Lung (tissue), 12 donors: ENCODE data around the gene NOS1AP. TPM values are rescaled to one million over a fixed set of nuclear protein-coding genes. Genes with fewer than 3 reads are reported as not detected.

Source experiments
- ATAC-seq: fragments of 200-7000 bp; cut with Tn5 transposase; one replicate; pipeline ENCODE4 v1.9.1; 2020; ENCODE audit warnings: moderate number of reproducible peaks; ENCODE audit not compliant: insufficient read depth, low FRiP score
- DNase-seq, 3 donors: peaks; one replicate each; pipeline ENCODE4 v3.0.0-alpha.2; 2013 to 2017
- H3K27ac ChIP-seq, 2 donors: one replicate each; pipeline ENCODE4 v1.5.1; 2013; ENCODE audit warnings: mild to moderate bottlenecking in 2 of 2, moderate library complexity in 2 of 2, control low read depth in 1 of 2, inconsistent platforms in 1 of 2, low read depth in 1 of 2, low read length in 1 of 2
- H3K27me3 ChIP-seq, 3 donors: one replicate each; pipeline ENCODE4 v1.5.1; 2013; ENCODE audit warnings: low read length in 2 of 3; ENCODE audit not compliant: control insufficient read depth in 3 of 3, insufficient read depth in 3 of 3
- H3K36me3 ChIP-seq, 4 donors: one replicate each; pipeline ENCODE4 v1.5.1; 2013; ENCODE audit warnings: low read length in 4 of 4, mild to moderate bottlenecking in 1 of 4, moderate library complexity in 1 of 4; ENCODE audit not compliant: control insufficient read depth in 4 of 4, insufficient read depth in 4 of 4
- H3K4me1 ChIP-seq, 5 donors: one replicate each; pipeline ENCODE4 v1.5.1; 2013; ENCODE audit warnings: low read length in 5 of 5, mild to moderate bottlenecking in 2 of 5, moderate library complexity in 1 of 5; ENCODE audit not compliant: control insufficient read depth in 5 of 5, insufficient read depth in 5 of 5
- H3K4me3 ChIP-seq: one replicate; pipeline ENCODE4 v1.5.1; 2013; ENCODE audit warnings: mild to moderate bottlenecking, control low read depth, moderate library complexity
- H3K9ac ChIP-seq, 2 donors: one replicate each; pipeline ENCODE4 v1.5.1; 2013; ENCODE audit warnings: low read length in 2 of 2, control low read depth in 1 of 2; ENCODE audit not compliant: insufficient read depth in 1 of 2
- H3K9me3 ChIP-seq, 4 donors: one replicate each; pipeline ENCODE4 v1.5.1; 2013; ENCODE audit warnings: low read length in 3 of 4, mild to moderate bottlenecking in 1 of 4, moderate library complexity in 1 of 4; ENCODE audit not compliant: control insufficient read depth in 4 of 4, insufficient read depth in 3 of 4
- WGBS, 2 donors: extraction: QIAGEN DNeasy Blood & Tissue Kit; methylation state at CpG; one replicate each; pipeline ENCODE4 v1.1.7; 2013; 5-methylcytosine and 5-hydroxymethylcytosine counted together
- polyA plus RNA-seq, 2 donors: library from polyadenylated mRNA; stranded (reverse); fragments of 200-250 nt; gene quantifications; one replicate each; pipeline ENCODE4 v1.2.1, GENCODE V29; 2013
- total RNA-seq, 2 donors: library from RNA; depleted of rRNA in 1 of 2; stranded (reverse); fragments of >200 nt in 1 of 2; gene quantifications; one replicate each; pipeline ENCODE4 v1.2.1, GENCODE V29; 2014 to 2021
- TF ChIP-seq, protein P1 (sequence below): IDR thresholded peaks from 2 replicates; pipeline ENCODE4 v1.5.1; 2012; ENCODE audit warnings: mild to moderate bottlenecking; ENCODE audit errors: control extremely low read depth, extremely low read depth
- donor health status: control.
- donor health status: control.
- donor health status: Bipolar disorder and iron deficiency.
- donor health status: healthy.
- donor health status: DM: yes; HTN: yes; CAD: no.

Gene NOS1AP
- total and polyA plus RNA-seq, 4 donors: 0.57 to 5.0 (median 1.2) TPM

GRCh38 chr1:162253790-162254189 lies 184.3 kb downstream of the NOS1AP start:
- H3K27me3 ChIP-seq: no peaks in the 10 kb centered on the region
- ATAC-seq (no peak), DNase-seq (no peak)
- H3K9me3 ChIP-seq: no peaks in the 10 kb centered on the region
- H3K27ac ChIP-seq: no peak overlapping the region
- no peak overlapping the region for H3K9ac ChIP-seq
- TF ChIP-seq, protein P1, sequence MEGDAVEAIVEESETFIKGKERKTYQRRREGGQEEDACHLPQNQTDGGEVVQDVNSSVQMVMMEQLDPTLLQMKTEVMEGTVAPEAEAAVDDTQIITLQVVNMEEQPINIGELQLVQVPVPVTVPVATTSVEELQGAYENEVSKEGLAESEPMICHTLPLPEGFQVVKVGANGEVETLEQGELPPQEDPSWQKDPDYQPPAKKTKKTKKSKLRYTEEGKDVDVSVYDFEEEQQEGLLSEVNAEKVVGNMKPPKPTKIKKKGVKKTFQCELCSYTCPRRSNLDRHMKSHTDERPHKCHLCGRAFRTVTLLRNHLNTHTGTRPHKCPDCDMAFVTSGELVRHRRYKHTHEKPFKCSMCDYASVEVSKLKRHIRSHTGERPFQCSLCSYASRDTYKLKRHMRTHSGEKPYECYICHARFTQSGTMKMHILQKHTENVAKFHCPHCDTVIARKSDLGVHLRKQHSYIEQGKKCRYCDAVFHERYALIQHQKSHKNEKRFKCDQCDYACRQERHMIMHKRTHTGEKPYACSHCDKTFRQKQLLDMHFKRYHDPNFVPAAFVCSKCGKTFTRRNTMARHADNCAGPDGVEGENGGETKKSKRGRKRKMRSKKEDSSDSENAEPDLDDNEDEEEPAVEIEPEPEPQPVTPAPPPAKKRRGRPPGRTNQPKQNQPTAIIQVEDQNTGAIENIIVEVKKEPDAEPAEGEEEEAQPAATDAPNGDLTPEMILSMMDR: no peak
- no peak overlapping the region for H3K4me3 ChIP-seq
- 91% methylated on average over 3 of the region's 3 CpGs for WGBS, 2 donors
- H3K36me3 ChIP-seq: no peaks in the 10 kb centered on the region
- H3K4me1 ChIP-seq: peaks cover 0 to 15% (median 2%) of the 10 kb centered on the region in 5 donors

GRCh38 chr1:162256287-162256686 lies 186.8 kb downstream of the NOS1AP start:
- Histone ChIP-seq H3K27ac (no peak overlapping the region), H3K4me3 (no peak overlapping the region), H3K36me3 (no peaks in the 10 kb centered on the region), H3K9me3 (no peaks in the 10 kb centered on the region), H3K27me3 (no peaks in the 10 kb centered on the region), H3K4me1 (peaks cover 0 to 18% (median 2%) of the 10 kb centered on the region in 5 donors), H3K9ac (no peak overlapping the region)
- DNase-seq: peak in 2 of 3 donors; percentile 21
- TF ChIP-seq, protein P1: no peak
- WGBS, 2 donors: 67 to 80% methylated on average over 4 of the region's 4 CpGs
- no peak for ATAC-seq

DNA sequence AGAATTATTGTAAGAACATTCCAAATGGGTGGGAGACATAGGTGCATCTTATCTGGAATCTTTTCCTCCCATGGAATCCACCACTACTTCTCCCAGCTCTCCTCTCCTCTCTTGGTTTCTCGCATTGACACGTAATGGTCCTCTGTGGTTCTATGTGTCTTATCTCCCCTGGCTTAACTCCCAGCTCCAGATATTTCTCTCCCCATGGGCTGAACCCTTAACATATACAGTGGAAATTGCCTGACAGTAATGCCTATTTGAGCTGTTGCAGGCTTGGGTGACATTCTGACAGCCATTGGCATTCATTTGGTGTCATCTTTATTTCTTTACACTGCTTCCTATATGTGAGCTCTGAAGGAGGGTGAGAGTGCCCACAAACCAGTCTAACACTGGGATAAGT lies 188.9 kb downstream of the NOS1AP start:
- TF ChIP-seq, protein P1: no peak
- no peaks in the 10 kb centered on the region for H3K27me3 ChIP-seq
- no peaks in the 10 kb centered on the region for H3K9me3 ChIP-seq
- WGBS, 2 donors: 86 to 92% methylated on average over 2 of the region's 2 CpGs
- no peak overlapping the region for H3K9ac ChIP-seq
- H3K36me3 ChIP-seq: no peaks in the 10 kb centered on the region
- no peak overlapping the region for H3K4me3 ChIP-seq
- H3K27ac ChIP-seq: no peak overlapping the region
- peaks cover 0 to 18% (median 2%) of the 10 kb centered on the region in 5 donors for H3K4me1 ChIP-seq
- DNase-seq: peak; percentile 19 to 65 (median 53)
- no peak for ATAC-seq

DNA sequence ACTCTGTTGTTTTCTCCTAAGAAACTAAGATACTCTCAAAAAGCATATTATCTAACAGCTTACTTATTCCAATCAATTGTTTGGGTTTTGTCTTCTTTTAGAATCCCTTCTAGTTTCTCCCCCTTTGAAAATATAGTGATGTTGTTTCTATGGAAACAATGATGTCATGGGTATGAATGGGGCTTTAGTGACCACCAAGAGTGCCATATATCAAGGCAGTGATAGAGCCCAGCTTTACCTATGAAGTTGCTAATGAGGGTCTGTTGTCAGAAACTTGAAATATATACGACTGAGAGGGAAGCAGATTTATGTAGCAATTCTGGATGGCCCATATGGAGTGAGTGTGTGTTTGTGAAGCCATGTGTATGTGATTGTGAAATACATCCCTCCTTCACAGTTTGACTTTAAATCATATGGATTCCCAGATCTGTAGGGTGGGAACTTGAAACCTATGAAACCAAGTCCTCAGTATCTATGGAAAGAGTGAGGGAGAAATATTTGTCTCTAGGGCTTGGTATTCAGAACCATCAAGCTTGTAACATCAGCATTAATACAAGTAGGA lies 190.5 kb downstream of the NOS1AP start:
- no peak for DNase-seq
- Histone ChIP-seq H3K9me3 (no peaks in the 10 kb centered on the region), H3K4me1 (peaks cover 0 to 18% (median 2%) of the 10 kb centered on the region in 5 donors), H3K9ac (no peak overlapping the region), H3K27ac (no peak overlapping the region), H3K4me3 (no peak overlapping the region), H3K36me3 (no peaks in the 10 kb centered on the region), H3K27me3 (no peaks in the 10 kb centered on the region)
- ATAC-seq: no peak
- 19 to 68% methylated on average over 1 of the region's 1 CpG for WGBS, 2 donors
- TF ChIP-seq, protein P1: no peak
